ENCODE data around the gene PEX14.

DNA sequence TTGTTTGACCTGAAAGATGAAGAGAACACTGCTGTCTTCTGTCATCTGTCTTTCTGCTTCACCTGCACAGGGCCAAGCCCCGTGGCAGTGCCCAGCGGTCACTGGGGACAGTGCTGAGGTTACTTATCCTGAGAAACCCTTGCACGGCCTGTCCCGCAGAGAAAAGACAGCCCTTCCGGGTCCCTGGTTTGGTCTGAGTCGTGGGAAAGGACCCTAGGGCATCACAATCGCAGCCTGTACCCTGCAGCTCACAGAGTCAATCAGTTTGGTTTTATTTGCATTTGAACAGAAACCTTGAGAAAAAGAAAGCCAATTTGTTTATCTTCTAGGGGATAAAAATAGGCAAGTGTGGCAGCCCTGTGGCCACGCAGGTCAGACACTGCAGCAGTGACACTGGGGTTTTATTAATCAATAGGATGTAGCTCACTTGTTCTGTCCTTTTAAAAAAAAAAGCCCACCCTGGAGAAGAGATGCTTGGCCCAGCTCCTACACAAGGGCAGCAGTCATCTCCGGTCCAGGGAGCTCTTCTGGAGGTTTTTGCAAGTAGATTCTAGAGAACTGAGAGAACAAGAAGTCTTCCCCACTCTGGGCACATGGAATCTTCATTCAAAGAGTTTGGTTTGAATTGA is 120.0 kb downstream of the PEX14 start:
- no peak for TF ChIP-seq POLR2AphosphoS5 (IDR thresholded peaks at IDR 0.05; ENCODE audit: insufficient read depth, low read depth, low read length)
- TF ChIP-seq, protein P1, sequence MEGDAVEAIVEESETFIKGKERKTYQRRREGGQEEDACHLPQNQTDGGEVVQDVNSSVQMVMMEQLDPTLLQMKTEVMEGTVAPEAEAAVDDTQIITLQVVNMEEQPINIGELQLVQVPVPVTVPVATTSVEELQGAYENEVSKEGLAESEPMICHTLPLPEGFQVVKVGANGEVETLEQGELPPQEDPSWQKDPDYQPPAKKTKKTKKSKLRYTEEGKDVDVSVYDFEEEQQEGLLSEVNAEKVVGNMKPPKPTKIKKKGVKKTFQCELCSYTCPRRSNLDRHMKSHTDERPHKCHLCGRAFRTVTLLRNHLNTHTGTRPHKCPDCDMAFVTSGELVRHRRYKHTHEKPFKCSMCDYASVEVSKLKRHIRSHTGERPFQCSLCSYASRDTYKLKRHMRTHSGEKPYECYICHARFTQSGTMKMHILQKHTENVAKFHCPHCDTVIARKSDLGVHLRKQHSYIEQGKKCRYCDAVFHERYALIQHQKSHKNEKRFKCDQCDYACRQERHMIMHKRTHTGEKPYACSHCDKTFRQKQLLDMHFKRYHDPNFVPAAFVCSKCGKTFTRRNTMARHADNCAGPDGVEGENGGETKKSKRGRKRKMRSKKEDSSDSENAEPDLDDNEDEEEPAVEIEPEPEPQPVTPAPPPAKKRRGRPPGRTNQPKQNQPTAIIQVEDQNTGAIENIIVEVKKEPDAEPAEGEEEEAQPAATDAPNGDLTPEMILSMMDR (IDR thresholded peaks at IDR 0.05; ENCODE audit: extremely low read depth in 1 of 2, insufficient read depth in 1 of 2, low read depth in 1 of 2, low read length in 2 of 2), result no peak
- no peak for TF ChIP-seq POLR2A (IDR thresholded peaks at IDR 0.05; ENCODE audit: low read depth, low read length)
- no peak for TF ChIP-seq EZH2 (IDR thresholded peaks at IDR 0.05; ENCODE audit: borderline replicate concordance, low read depth, low read length, severe bottlenecking)
- TF ChIP-seq, protein P2, sequence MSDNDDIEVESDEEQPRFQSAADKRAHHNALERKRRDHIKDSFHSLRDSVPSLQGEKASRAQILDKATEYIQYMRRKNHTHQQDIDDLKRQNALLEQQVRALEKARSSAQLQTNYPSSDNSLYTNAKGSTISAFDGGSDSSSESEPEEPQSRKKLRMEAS (IDR thresholded peaks at IDR 0.05; ENCODE audit: insufficient read depth, insufficient read length), result no peak
- TF ChIP-seq JUN (IDR thresholded peaks at IDR 0.05; ENCODE audit: borderline replicate concordance, insufficient read depth, insufficient read length, low read depth), result no peak

Measured in endothelial cell of umbilical vein (primary cell).